HUDEP-2 (cell line): ENCODE data around the gene OFD1.
"Not testable (repeated sequence)": the region's sequence is repeated elsewhere in the genome, so short reads cannot be mapped to it uniquely, and the experiment has no call there.

ENCODE experiments used
- DNase-seq, 76 experiments: peaks; one replicate each; lab custom pipeline; 2025; ENCODE audit not compliant: unreplicated experiment in 76 of 76; lab: John Stamatoyannopoulos, UW

The OFD1 gene

DNA sequence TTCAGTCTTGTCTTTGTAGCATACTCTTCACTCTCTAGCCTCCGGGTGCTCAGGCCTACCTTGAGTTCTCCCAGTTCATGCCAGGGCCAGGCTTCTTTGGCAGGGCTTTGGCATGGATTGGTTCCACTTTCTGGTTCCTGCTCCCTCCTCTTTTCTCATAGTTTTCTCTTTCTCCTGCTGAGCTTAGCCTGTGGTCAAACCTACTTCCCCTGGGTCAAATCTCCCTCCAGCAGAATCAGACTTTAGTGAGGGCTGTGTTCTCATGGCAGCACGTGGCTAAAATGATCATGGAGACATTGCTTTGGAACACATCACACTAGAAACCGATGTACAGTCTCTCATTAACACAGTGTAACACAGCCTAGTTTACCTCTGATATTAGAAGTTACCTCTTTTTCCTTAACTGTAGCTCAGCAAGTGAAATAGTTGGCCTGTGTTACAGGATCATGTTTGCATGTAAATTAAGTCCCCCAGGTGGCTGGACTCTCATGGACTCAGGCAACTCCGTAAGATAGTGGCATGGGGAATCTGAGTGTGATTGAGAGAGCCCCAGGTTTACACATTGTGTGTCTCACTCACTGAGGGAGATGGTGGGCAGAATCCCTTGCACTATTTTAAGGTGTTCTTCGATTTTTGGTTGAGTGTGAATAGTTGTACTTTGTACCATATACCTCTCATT, 32.3 kb upstream of the OFD1 start:
- DNase-seq, result no peak

DNA sequence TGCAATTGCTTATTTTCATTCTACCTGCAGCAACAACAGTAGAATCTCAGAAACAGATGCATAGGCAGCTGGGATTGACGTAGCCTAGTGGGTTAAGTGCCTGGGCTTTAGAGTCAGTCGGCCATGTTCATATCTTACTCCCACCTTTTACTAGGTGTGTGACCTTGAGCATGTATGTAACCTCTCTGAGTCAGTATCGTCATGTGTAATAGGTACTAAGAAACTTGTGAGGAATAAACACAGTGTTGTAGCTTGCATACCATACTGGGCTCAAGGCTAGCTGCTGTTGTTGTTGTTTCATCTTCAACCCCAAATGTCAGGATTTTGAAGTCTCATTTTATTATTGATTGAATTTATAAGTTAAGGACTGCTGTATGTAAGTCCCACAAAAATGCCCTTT, 31.4 kb upstream of the OFD1 start:
- no peak for DNase-seq

DNA sequence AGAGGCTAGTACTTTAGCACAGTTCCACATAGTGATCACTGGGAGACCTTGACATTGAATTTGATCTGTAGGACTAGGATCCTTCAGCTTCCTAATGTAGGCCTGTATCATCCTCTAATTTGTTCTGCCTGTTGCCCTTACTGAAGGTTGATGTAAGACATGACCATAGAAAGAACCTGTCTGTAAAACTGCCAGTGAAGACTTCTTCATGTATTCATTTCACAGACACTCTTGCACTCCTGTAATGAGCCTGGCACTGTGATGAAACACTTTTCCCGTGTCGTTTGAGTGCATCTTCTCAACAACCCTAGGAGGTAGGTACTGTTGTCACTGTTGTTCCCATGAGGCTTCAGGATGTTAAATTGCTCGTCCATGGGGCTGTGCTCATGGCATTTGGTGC, 31.0 kb upstream of the OFD1 start:
- DNase-seq, result no peak

DNA sequence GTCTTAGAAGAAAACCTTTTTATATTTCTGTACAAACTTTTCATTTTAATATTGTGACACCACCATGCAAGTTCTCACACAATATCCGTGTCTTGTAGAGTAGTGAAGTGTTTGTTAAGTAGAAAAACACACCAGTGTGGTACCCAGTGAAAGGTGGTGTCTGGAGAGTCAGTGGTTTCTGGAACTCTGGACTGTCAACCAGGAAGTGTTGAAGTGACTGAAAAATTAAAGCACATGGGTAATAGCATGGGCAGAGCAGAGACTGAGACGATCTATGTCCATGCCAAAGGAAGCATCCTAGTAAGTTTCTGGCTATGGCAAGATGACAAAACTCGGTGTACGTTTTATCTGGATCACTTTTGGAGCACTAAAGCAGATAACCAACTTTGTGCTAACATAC, 23.4 kb upstream of the OFD1 start:
- peak in 1 of 76 experiments; percentile 0 for DNase-seq

DNA sequence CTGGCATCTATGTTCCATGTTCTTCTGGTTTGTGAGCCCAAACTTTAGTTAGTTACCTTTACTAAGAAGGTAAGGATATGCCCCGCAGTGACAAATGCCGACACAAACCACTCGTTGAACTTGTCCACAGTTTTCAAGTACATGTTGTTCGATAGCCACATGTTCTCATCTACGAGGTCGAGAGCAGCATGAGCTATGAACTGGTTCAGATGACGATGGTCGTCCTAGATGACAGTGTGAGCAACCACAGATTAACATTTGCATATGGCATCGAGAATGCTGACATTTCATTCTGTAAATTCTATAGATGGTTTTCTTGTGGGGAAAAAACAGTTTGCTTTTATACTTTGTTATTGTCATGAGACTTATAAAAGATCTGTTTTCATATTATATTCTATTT, 18.1 kb upstream of the OFD1 start:
- no peak for DNase-seq

DNA sequence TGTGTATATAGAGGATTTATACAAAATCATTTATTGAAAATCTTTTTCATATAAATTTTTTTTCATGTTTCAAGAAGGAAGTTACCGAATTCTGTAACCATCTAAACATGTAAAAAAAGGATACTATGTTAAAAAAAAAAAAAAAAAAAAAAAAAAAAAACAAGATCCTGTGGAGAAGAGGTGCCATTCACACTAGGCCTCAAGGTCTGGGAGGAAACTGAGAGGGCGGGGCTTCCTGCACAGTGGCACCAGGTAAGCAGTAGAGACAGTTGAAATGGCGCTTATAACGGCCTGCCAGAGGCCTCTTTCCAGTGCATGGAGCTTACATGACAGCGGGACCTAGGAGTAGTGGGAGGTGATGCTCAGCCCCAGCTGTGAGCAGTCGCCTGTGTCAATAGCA, 17.6 kb upstream of the OFD1 start:
- DNase-seq, result no peak

DNA sequence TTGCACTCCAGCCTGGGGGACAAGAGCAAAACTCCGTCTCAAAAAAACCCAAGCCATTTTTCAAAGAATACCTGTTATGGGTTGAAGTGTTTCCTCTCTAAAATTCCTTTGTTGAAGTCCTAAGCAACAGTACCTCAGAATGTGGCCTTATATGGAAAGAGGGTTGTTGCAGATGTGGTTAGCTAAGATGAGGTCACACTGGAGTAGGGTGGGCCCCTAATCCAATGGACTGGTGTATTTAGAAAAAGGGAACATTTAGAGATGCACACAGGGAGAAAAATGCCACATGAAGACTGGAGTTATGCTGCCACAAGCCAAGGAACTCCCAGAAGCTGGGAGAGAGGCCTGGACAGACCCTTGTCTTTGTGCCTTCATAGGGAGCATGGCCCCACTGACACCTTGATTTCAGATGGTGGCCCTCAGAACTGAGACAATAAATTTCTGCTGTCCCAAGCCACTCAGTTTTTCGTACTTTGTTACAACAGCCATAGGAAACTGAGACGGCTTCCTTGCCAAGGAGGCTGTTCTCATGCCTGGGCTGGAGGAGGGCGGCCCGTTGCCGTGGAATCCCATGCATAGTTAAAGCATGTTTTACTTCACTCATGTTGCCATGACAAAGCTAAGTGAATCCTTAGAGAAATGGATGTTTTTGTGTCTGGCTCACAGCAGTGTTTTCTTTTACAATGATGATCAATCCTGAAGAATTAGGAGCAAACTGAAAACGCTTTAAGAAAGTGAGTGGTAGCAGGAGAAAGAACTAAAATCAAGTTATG, 16.7 kb upstream of the OFD1 start:
- no peak for DNase-seq

DNA sequence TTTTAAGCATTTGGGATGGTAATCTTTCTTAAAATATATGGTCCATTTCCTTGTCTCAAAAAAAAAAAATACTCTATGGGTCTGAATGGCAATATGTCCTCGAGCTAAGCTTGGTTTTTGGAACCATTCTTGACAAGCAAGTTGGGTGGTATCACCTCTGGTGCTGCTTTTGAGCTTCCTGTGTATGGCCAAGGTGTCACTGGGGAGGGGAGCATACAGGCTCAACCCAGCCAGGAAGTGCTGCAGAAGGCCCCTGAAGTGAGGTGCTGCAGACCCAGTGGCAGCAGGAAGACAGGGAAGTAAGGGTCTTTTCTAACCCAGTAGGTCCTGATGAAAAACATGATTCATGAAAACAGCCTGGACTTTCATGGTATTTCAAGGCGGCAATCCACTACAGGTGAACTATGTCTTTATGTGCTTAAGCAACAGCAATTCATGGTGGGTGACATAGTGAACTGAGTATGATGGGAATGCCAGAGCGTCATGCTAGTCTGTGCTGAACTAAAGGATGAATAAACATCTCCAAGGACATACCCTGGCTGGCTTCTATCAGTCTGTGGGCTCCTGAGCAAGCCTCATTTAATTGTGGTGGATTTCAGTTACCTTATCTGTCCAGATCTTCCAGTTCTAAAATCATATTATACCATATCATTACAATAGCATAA, 15.2 kb upstream of the OFD1 start:
- DNase-seq, result no peak

DNA sequence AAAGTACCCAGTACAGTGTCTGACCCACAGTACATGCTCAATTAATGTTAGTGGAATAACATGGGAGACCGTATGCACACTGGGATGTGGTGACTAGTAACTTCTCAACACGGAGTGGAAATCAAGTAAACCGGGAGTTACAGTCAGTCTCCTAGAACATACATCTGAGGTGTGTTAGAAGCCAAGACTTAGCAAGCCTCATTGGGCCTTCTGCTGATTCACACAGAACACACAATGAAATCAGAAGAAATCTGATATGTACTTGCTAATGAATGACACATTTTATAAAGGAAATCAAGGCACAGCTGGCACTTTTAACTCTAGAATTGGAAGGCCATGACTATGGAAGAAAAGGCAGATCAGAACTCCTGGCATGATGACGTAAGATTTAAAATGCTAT, 13.2 kb upstream of the OFD1 start:
- DNase-seq, result no peak

DNA sequence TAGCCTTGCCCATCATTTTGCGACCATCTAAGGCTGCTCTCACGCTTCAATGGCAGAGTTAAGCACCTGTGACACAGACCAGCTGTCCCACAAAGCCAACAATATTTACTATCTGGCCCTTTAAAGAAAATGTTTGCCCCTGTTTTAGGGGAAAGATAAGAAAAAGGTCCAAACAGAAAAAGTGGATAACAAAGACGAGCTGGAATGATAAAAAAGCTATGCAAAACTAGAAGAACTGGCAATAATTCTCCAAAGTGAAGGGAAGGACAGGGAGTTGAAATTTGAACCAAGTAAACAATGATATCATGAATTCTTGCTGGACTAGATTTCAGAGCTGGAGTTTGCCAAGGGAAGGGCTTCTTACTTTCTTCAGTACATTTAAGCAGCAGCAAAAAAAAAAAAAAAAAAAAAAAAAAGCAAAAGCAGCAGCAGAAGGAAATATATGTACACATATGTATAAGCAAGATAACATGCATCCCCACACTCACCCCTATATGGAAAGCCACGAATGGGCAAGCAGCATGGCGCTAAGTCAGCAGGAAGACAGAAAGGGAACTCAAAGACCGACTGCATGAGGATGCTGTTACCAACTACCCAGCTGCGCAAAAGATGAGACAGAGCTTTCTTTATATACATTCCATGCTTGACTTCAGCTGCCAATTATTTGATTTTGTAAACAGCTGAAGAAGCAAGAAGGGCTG, 12.6 kb upstream of the OFD1 start:
- DNase-seq, result peak in 3 of 76 experiments; percentile 0 to 4 (median 2)

DNA sequence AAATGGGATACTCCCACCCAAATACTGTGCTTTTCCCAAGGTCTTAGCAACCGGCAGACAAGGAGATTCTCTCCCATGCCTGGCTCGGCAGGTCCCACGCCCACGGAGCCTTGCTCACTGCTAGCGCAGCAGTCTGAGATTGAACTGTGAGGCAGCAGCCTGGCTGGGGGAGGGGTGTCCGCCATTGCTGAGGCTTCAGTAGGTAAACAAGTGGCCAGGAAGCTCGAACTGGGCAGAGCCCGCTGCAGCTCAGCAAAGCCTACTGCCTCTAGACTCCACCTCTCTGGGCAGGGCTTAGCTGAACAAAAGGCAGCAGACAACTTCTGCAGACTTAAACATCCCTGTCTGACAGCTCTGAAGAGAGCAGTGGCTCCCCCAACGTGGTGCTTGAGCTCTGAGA, 9.7 kb upstream of the OFD1 start:
- not testable (repeated sequence) for DNase-seq

DNA sequence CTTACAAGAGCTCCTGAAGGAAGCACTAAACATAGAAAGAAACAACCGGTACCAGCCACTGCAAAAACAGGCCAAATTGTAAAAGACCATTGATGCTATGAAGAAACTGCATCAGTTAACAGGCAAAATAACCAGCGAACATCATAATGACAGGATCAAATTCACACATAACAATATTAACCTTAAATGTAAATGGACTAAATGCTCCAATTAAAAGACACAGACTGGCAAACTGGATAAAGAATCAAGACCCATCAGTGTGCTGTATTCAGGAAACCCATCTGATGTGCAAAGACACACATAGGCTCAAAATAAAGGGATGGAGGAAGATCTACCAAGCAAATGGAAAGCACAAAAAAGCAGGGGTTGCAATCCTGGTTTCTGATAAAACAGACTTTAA, 8.0 kb upstream of the OFD1 start:
- DNase-seq, result not testable (repeated sequence)

DNA sequence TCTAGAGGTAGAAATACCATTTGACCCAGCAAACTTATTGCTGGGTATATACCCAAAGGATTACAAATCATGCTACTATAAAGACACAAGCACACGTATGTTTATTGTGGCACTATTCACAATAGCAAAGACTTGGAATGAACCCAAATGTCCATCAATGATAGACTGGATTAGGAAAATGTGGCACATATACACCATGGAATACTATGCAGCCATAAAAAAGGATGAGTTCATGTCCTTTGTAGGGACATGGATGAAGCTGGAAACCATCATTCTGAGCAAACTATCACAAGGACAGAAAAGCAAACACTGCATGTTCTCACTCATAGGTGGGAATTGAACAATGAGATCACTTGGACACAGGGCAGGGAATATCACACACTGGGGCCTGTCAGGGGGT, 4.0 kb upstream of the OFD1 start:
- not testable (repeated sequence) for DNase-seq

DNA sequence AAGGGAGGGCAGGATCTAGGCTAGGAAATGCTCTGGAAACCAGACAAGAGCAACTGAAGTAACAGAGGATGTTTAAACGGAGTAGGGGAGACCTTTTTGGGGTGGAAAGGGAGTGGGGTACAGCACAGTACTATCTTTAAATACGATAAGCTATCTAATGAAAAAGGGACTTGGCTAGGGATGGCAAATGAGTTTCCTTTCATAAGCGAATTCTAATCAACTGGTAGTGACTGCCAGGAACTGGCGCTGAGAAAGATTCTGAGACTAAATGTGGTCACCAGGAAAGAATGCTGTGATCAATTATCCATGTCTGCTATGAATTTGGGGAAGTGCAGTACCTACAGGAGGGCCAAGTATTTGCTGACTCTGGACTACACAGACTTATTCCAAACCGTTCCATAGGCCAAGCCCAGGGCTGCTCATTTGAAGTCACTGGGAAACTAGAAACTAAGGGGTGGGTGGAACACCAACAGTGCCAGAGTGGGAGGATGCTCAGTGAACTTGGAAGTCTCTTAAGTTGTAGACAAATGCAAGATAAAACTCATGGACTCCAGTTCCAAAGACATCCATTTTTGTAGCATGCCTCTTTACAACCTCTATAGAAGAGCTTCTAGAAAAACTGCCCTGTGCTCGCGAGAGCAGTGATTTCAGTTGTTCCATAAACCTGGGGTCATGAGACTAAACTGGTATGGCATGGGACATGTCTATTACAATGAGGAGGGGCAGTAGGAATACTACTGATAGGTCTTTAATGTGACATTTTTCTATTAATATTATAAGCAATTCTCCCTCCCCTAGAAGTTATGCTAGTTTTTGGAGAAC, 2.1 kb upstream of the OFD1 start:
- no peak for DNase-seq

DNA sequence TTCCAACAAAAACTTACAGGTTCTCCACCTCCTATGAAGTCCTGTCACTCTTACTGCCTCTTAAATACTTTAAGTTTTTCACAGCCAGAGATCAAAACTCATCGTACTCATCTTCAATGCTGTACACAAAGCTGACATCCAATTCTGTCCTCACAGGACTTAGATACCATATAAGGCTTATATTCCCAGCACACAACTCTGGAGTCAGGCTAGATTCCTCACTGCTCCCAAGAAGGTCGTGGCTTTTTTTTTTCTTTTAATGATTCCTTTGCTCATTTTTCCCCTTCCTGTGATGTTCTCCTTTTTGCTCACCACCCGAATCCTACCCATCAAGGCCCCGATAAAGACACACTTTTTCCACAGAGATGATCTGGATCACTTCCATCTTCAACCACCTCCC, 1.0 kb upstream of the OFD1 start:
- DNase-seq, result no peak

DNA sequence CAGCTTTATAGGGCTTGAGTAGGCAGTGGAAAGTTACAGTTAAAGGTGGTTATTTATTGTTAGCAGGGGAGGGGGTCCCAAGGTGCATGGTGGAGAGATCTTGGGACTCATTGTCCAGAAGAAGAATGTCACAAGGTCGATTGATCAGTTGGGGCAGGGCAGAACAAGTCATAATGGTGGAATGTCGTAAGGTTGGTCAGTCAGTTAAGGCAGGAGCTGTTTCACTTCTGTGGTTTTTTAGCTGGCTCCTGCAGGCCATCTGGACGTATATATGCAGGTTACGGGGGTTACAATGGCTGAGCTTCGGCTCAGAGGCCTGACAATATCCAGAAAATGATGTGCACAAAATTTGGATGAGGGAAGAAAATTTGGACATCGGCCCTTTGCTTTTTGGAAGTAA, 7.1 kb downstream of the OFD1 start:
- DNase-seq, result no peak

DNA sequence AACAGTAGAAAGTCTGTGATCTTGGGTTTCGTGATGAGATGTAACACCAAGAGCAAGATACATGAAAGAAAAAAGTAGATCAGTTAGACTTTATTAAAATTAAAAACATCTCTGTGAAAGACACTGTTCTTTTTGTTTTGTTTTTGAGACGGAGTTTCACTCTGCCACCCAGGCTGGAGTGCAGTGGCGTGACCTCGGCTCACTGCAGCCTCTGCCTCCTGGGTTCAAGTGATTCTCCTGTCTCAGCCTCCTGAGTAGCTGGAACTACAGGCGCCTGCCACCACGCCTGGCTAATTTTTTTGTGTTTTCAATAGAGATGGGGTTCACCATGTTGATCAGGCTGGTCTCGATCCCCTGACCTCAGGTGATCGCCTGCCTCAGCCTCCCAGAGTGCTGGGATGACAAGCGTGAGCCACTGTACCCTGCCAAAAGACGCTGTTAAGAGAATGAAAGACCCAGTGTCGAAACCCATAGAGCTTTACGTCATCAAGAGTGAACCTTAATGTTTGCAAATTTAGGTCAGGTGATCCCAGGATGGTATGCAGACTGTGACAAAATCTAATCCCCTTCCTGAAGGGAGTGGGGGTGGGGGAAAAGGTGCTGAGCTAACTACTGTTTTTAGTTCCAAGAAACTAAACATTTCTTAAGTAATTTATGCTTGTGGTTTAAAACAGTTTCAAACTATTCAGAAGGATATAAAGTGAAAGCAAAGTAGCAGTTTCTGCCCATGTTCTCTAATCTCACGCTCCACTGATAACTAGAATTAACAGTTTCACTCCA, 8.0 kb downstream of the OFD1 start:
- DNase-seq, result no peak

DNA sequence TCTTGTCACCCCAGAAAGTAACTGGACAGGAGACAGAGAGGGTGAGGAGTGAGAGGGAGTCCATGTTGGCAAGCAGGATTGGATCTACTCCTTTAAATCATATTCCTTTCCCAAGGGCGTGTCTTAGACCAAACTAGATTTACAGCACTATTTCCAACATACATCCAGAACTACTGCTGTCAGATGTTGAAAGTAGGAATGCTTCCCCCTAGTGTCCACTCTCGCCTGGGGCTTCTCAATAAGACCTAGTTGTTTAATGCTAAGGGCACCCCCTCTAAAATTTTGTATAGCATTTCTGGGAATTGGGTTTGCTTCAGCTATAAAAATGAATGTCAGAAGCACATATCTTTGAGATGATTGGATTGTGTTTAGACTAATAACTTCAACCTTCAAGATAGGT, 13.3 kb downstream of the OFD1 start:
- DNase-seq, result peak in 29 of 76 experiments; percentile 0 to 24 (median 3)

DNA sequence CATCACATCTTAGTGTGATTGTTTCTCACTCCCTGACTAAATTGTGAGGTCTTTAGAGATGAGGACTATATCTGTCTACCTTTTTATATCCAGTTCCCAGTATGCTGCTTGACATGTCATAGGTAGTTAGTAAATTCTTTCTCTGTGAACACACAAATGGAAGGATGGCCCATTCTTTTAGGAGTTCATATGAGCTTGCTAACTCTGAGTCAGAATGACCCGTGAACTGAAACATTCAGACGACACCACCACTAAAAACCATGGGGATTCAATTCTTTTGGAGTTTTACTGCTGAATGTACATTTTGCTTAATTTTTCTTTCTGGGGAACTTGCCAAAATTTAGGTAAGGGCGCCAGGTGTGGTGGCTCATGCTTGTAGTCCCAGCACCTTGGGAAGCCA, 13.9 kb downstream of the OFD1 start:
- DNase-seq, result no peak

DNA sequence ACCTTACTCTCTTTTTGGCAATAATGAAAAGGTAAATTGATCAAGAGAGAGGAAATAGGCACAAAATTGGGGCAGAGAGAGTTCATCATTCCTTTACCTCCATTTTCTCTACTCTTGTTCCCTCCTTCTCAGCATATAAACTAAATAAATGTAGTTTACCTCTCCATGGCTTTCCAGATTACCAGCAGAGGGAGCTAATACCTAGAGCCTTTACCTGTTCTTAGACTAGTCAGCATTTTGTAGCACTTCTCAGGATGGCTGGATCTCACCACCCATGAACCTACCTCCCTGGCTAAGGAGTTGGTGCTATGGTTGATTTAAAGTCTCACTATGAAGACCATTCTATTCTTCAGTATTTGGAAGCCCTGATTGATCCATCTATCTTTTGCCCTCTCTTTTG, 15.7 kb downstream of the OFD1 start:
- peak in 13 of 76 experiments; percentile 0 to 32 (median 4) for DNase-seq
